Activated T-cell treated with anti-CD3 and anti-CD28 coated beads for 1 hour (primary cell): ENCODE results near the gene SHPK.
"Not testable (repeated sequence)": the region's sequence is repeated elsewhere in the genome, so short reads cannot be mapped to it uniquely, and the experiment has no call there.

Source experiments
- DNase-seq: peaks from one replicate; pipeline ENCODE4 v3.0.0-alpha.2; 2020; ENCODE audit warnings: low read depth

SHPK gene

GRCh38 chr17:3585826-3586225 is 50.2 kb downstream of the SHPK start:
- DNase-seq: no peak

DNA sequence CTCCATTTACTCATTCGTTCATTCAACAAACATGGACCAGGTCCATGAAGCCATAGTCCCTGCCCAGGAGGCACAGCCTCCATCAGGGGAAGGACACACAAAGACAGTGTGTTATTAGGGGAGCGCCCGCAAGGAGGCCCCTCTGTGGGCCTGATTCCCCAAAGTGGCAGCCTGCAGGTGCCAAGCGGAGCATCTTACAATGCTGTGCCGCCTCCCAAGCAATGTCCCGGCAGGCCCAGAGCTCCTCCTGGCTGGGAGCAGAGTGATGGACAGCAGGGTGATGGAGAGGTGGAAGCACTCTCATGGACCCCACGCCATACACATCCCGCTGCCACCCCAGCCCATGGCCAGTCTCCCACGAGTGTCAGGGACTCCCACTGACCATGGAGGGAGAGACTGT is 52.6 kb downstream of the SHPK start:
- DNase-seq: no peak

DNA sequence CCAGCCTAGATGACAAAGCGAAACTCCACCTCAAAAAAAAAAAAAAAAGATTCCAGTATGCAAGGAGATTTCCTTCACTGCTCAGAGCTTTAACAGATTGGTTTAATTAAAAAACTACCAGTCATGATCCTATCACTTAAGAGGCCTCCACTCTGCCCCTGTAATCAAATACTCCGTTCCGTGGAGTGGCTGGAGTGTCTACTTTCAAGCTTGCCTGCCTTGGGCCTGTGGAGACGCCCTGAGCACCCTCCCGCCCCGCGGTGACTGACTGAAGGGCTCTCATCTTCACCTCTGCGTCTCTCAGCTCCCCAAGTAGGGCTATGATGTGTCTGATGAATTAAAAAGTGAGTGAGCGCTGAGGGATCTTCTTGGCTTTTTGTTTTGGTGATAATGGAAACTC is 53.1 kb downstream of the SHPK start:
- no peak for DNase-seq

- DNase-seq: not testable (repeated sequence)
These were observed 57.4 kb downstream of the SHPK start for GRCh38 chr17:3578667-3579066.

GRCh38 chr17:3576970-3577369 is 59.1 kb downstream of the SHPK start:
- DNase-seq: no peak

DNA sequence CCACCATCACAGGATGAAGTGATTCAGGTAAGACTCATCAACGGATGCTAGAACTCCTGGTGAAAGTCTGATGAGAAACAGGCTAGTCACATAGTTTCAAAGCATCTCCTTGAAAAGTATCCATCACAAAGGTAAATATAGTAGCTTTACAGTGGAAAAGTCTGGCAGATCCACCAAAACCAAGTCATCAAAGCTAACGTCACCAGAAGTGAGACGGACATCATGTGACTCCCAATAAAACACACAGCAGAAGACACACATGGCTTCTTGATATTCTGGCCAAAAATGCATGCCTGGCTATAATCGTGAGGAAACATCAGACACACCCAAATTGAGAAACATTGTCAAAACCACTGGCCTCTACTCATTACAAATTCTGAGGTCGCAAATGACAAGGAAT is 60.5 kb downstream of the SHPK start:
- no peak for DNase-seq

GRCh38 chr17:3574231-3574630 is 61.8 kb downstream of the SHPK start:
- DNase-seq: no peak

DNA sequence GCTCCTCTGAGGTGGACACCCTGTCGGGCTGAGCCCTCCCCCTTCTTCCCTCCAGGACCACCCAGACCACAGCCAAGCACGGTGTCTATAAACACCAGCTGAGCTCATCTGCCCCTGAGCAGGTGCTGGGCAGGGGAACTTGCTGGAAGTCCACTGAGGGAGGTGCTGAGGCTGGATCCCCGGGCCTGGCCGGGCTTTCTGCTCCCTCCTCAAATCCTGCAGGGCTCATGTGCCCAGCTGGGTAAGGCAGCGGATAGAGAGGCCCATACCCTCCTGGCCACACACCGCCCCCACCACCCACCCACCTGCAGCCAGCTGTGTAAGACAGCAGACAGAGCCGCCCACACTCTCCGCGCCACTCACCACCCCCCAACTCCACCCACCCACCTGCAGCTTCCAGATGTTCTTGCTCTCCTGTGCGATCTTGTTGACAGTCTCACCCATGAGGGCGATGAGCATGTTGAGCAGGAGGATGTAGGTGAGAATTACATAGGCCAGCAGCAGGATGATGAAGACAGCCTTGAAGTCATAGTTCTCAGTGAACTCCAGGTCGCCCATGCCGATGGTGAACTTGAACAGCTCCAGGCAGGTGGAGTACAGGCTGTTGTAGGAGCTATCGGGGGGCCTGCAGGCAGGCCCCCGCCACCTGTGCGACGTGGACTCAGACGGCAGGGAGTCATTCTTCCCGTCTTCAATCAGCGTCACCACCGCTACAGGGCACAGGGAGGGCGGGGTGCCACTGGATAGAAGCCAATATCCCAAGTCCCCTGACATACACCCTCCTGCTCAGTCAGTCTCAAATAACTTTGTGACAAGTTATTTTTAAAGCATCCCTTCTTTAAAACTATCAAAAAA is 62.6 kb downstream of the SHPK start:
- DNase-seq: no peak

GRCh38 chr17:3572231-3572630 is 63.8 kb downstream of the SHPK start:
- no peak for DNase-seq

- DNase-seq: no peak
These were observed 64.8 kb downstream of the SHPK start for GRCh38 chr17:3571043-3571900.

DNA sequence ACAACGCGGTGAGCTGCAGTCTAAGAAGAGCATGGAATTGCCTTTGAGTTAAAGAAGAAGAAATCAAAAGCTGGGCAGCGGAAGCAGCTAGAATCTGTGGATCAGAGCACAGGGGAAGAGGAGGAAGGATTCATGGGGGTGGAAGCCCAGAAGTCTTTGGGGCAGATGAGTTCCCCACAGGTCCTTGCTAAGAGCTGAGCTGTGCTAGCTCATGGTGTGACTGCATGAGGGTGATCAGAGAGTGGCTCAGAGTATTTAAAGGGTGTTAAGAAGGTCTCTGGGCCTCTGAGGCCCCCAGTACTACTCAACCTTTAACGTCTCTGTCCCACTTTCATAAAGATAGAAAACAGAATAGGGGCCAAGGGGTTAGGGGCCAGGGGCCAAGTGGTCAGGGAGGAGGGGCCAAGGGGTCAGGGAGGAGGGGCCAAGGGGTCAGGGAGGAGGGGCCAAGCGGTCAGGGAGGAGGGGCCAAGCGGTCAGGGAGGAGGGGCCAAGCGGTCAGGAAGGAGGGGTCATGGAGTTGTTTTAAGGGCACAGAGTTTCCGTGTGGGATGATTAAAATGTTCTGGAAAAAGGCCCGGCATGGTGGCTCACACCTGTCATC is 66.4 kb downstream of the SHPK start:
- no peak for DNase-seq

DNA sequence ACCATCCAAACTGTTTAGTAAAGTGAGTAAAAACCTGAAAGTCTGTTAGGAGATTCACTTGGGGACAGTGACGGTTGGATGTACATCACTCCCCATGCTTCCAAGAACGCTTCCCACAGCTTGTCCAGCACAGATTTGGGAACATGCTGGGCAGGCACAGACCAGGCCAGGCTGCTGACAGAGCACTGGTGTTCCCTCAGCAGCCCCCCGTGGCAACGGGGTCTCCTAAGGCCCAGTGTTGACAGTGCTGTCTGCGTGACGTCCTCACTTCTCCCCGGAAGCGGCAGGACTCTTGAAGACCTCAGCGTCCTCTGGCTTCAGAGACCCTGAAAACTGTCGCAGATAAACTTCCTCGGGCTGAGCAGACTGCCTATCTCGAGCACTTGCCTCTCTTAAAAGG is 69.5 kb downstream of the SHPK start:
- DNase-seq: no peak

- no peak for DNase-seq
These were observed 70.9 kb downstream of the SHPK start for GRCh38 chr17:3565143-3565542.

DNA sequence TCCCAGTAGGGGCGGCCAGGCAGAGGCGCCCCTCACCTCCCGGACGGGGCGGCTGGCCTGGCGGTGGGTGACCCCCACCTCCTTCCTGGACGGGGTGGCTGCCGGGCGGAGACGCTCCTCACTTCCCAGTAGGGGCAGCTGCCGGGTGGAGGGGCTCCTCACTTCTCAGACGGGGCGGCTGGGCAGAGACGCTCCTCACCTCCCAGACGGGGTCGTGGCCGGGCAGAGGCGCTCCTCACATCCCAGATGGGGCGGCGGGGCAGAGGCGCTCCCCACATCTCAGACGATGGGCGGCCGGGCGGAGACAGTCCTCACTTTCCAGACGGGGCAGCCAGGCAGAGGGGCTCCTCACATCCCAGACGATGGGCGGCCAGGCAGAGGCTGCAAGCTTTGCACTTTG is 71.8 kb downstream of the SHPK start:
- not testable (repeated sequence) for DNase-seq

GRCh38 chr17:3559270-3559645 is 76.8 kb downstream of the SHPK start:
- DNase-seq: no peak

- no peak for DNase-seq
These were observed 77.3 kb downstream of the SHPK start for GRCh38 chr17:3558603-3559269.
